SK-N-MC (cell line): ENCODE measurements around the gene TNFRSF14.

ENCODE experiments used
- DNase-seq: peaks from one replicate; pipeline ENCODE4 v3.0.0-alpha.2; 2011; ENCODE audit warnings: low read depth, low spot score
- H3K27ac ChIP-seq: fragments of 200-600 bp; sonication (generic); 2 replicates; pipeline ENCODE4 v1.5.1; 2016; ENCODE audit warnings: mixed run types
- H3K36me3 ChIP-seq: fragments of 200-600 bp; sonication (generic); 2 replicates; pipeline ENCODE4 v1.6.1; 2017; ENCODE audit warnings: antibody characterized with exemption, low read length, mixed read lengths; ENCODE audit not compliant: insufficient read depth
- H3K4me3 ChIP-seq: fragments of 200-600 bp; sonication (generic); 2 replicates; pipeline ENCODE4 v1.5.1; 2016
- H3K9ac ChIP-seq: fragments of 200-600 bp; sonication (generic); 2 replicates; pipeline ENCODE4 v1.8.0; 2017; ENCODE audit warnings: mixed run types, mixed read lengths; ENCODE audit not compliant: insufficient read length
- H3K9me3 ChIP-seq: fragments of 200-600 bp; sonication (generic); 2 replicates; pipeline ENCODE4 v1.6.1; 2017; ENCODE audit warnings: low read depth, mild to moderate bottlenecking, antibody characterized with exemption, low read length, moderate library complexity, mixed read lengths
- EZH2 ChIP-seq: fragments of 200-600 bp; sonication (generic); IDR thresholded peaks from one replicate; pipeline ENCODE4 v1.6.1; 2017; ENCODE audit warnings: antibody characterized with exemption
- FOXP2 ChIP-seq: optimal IDR thresholded peaks from 2 replicates; pipeline ENCODE3; 2011; ENCODE audit warnings: mild to moderate bottlenecking, moderate library complexity; ENCODE audit not compliant: insufficient read depth; ENCODE audit errors: extremely low read length, control extremely low read depth
- POLR2AphosphoS5 ChIP-seq: IDR thresholded peaks from 2 replicates; pipeline ENCODE4 v1.6.1; 2012; ENCODE audit warnings: mild to moderate bottlenecking, low read depth, low read length, borderline replicate concordance

The TNFRSF14 gene

GRCh38 chr1:2554621-2555387 is 1.4 kb upstream of the TNFRSF14 start:
- no peak for DNase-seq
- Histone ChIP-seq H3K4me3 (no peak overlapping the region), H3K27ac (no peak overlapping the region), H3K36me3 (no peaks in the 10 kb centered on the region), H3K9ac (no peak overlapping the region), H3K9me3 (no peaks in the 10 kb centered on the region)
- no peak for TF ChIP-seq EZH2

DNA sequence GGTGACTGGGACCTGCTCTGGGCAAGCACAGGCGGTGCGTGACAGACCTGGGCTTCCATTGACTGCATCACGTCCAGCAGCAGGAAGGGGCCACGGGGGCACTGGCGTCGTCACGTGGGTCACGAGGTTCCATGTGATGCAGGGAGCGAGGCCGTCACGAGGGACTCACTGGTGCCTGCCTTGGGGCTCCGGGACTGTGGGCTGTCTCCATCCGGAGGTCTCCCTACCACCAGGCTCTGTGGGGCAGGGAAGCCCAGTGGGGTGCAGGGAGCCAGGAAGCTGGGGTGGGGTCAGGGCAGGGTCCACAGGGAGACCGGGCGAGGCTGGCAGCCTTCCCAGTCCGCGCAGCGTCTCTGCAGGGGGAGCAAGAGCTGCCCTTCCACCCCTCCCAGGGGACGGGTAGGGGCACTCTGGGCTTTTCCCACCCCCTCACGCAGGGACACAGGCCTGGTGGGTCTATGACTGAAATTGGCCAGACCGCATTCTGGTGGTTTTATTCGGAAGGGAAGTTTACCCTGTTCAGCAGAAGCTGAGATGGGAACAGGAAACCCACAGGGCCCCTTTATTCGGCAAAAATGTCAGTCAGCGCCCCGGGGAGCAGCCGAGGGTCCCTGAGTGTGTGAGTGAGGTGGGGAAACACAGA is 416 bp upstream of the TNFRSF14 start:
- H3K27ac ChIP-seq: no peak overlapping the region
- peak overlapping the region; percentile 79 for H3K4me3 ChIP-seq
- DNase-seq: no peak
- no peaks in the 10 kb centered on the region for H3K36me3 ChIP-seq
- TF ChIP-seq FOXP2 (no peak), POLR2AphosphoS5 (no peak), EZH2 (no peak)
- H3K9ac ChIP-seq: peak overlapping the region; percentile 64
- H3K9me3 ChIP-seq: no peaks in the 10 kb centered on the region

DNA sequence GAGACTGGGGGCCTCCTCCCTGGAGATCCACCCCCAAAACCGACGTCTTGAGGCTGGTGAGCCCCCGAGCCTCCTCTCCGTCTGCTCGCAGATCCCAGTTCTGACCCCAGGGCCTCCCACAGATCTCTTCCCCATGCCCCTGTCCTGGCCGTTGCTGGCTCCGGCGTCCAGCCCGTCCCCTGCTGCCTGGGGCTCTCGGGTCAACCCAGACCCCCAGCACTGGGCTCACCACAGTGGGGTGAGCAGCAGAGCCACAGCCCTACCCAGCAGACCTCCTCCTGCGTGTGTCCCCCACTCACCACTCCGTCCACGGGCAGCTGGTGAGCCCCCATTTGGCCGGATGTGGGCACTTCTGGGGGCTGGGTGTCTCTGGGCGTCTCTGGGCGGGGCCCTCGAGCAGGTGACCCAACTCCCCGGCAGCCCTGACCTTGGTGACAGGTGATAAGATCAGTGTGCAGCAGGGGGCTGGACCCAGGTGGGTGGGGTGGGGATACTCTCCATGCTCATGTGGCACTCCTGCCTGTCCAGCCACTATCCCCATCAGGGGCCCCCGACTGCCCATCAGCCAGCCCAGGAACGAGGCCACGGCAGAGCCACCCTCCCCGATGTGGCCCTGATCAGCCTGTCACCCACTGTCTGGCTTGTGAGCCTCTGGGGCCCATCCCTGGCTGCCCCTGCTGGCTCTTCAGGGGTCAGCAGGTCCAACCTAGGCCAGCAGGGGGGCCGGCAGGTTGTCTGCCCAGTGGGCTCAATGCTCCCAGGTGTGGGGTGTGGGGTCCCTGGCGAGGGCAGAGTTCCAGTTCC is 709 bp downstream of the TNFRSF14 start:
- Histone ChIP-seq H3K9ac (peak overlapping the region; percentile 64), H3K36me3 (no peaks in the 10 kb centered on the region), H3K27ac (no peak overlapping the region), H3K4me3 (peak overlapping the region; percentile 79), H3K9me3 (no peaks in the 10 kb centered on the region)
- DNase-seq: no peak
- TF ChIP-seq POLR2AphosphoS5 (no peak), FOXP2 (no peak), EZH2 (no peak)

GRCh38 chr1:2557482-2558400 is 1.6 kb downstream of the TNFRSF14 start:
- no peak overlapping the region for H3K4me3 ChIP-seq
- H3K9ac ChIP-seq: no peak overlapping the region
- no peak overlapping the region for H3K27ac ChIP-seq
- no peak for DNase-seq
- H3K9me3 ChIP-seq: no peaks in the 10 kb centered on the region
- TF ChIP-seq EZH2 (no peak), FOXP2 (no peak), POLR2AphosphoS5 (no peak)
- no peaks in the 10 kb centered on the region for H3K36me3 ChIP-seq

DNA sequence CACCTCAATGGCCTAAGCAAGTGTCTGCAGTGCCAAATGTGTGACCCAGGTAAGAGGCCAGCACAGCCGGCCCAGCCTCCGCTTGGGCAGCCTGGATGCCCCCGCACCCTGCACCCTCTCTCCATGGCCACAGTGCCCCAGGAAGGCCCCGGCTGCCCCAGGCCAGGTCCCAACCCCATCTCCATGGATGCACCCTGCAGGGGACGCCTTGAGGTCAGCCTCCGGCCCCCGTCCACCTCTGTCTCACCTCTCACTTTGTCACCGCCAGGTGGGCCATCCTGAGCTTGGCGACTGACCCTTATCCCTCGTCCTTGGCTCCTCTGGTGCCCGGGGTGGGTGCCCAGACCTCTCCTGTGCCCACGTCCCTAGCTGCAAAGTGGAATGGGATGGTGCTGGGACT is 2.2 kb downstream of the TNFRSF14 start:
- Histone ChIP-seq H3K36me3 (no peaks in the 10 kb centered on the region), H3K9me3 (no peaks in the 10 kb centered on the region), H3K27ac (no peak overlapping the region), H3K4me3 (no peak overlapping the region), H3K9ac (no peak overlapping the region)
- no peak for TF ChIP-seq POLR2AphosphoS5
- no peak for TF ChIP-seq FOXP2
- TF ChIP-seq EZH2: no peak
- DNase-seq: no peak

DNA sequence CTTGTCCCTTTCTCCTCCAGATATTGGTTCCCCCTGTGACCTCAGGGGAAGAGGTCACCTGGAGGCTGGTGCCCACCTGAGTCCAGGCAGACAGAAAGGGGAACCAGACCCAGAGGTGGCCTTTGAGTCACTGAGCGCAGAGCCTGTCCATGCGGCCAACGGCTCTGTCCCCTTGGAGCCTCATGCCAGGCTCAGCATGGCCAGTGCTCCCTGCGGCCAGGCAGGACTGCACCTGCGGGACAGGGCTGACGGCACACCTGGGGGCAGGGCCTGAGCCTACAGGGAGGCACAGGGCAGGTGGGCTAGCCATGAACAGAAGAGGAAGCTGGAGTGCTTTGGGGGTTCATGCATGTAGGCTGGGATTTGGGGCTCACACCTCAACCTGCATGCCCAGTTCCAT is 2.7 kb downstream of the TNFRSF14 start:
- H3K4me3 ChIP-seq: no peak overlapping the region
- no peak for DNase-seq
- H3K36me3 ChIP-seq: no peaks in the 10 kb centered on the region
- H3K9ac ChIP-seq: no peak overlapping the region
- H3K27ac ChIP-seq: no peak overlapping the region
- TF ChIP-seq FOXP2: no peak
- TF ChIP-seq POLR2AphosphoS5: no peak
- no peak for TF ChIP-seq EZH2
- H3K9me3 ChIP-seq: no peaks in the 10 kb centered on the region

- DNase-seq: no peak
Measured at GRCh38 chr1:2559509-2560298, 3.5 kb downstream of the TNFRSF14 start.

More at GRCh38 chr1:2559509-2560298, 3.5 kb downstream of the TNFRSF14 start:
- Histone ChIP-seq H3K9ac (no peak overlapping the region), H3K36me3 (no peaks in the 10 kb centered on the region), H3K4me3 (no peak overlapping the region), H3K27ac (no peak overlapping the region), H3K9me3 (no peaks in the 10 kb centered on the region)
- no peak for TF ChIP-seq POLR2AphosphoS5
- no peak for TF ChIP-seq EZH2
- no peak for TF ChIP-seq FOXP2
